GM19468 (cell line): Measurements from ENCODE around the gene CLPTM1L.

Experiments used
- ATAC-seq: cut with Tn5 transposase; IDR thresholded peaks from one replicate; pipeline ENCODE4 v1.9.1; 2021; ENCODE audit warnings: mild to moderate bottlenecking, moderate library complexity, moderate number of reproducible peaks; ENCODE audit not compliant: unreplicated experiment; ENCODE audit errors: extremely low read depth

CLPTM1L gene

DNA sequence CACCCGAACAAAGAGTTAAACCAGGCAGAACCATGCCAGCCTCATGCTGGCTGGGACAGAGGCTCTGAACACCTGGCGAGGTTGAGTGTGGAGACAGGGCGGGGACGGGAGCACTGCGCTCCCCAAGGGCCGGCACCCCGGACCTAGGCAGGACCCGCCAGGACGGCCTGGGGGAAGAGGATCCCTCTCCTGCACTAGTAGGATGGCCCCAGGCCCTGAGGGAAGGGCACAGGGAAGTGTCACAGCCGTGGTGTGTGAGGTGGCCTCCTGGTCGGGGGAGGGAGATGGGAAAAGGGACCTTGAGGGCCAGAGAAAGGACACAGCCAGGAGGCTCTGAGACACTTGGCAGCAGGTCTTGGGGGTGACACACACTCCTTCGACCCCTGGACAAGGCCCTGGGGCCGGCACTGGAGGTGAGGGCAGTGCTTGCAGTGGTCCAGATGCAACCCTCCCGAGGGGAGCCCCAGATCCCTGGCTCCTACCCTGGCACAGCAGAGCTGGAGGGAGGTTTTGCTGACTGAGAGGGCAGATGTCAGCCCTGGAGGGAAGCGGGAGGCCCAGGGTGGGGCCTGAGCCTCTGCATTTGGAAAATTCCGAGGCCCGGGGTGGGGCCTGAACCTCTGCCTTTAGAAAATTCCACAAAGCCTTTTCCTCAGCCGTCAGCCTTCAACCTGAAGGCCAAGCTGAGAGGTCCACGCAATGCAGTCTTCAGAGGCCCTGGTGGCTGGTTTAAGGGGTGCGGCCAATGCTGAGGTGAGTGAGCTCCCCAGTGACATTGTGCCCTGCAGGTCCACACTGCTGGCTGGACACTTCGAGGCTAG is 25.3 kb downstream of the CLPTM1L start:
- no peak for ATAC-seq

DNA sequence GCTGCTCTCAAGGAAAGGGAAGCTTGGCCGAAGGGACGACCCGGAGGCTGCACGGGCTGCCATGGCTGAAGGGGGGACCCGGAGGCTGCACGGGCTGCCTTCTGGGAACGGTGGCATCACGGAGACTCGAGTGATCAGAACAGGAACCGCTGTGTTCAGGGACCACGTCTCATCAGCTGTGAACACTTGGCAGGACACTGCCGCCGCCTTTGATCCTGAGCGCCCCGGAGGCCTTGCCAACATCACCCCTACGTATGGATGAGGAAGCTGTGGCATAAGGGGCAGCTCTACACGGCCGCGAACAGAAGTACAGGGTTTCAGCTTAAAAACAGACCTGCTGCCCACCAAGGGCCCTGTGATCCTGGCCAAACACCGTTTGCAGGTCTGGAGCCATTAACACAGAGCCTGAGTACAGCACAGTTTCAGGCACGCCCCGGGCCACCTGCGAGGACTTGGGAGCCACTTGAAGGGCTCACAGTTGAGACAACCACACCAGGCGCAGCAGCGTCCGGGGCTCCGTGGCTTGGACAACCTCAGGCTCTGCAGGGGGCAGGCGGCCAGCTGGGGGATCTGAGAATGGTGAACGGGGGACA is 26.1 kb downstream of the CLPTM1L start:
- no peak for ATAC-seq

DNA sequence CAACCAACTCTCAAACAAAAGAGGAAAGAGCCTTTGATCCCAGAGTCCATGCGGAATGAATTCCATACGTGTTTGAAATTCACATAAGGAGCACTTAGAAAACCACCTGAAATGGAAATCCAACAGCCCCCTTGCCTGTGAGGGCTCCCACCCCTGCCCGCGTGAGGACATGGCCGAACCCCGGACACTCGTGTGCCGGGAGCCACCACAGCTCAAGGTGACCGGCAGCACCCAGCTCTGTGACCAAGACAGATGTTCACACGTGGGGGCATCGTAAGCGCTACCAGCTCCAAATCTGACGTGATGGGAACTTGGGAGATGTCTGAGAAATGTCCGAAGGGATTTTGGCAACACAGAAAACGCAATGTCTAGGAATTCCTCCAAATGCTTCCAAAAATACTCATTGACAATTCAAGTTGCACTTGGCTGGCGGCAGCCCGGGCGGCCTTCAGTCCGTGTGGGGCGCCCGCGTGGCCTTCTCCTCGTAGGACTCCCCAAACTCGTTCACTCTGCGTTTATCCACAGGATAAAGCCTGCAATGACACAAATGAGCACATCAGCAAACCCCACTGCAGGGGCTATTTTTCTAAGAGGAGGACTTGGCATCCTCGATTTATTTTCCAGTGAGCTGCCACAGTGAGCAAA is 26.9 kb downstream of the CLPTM1L start:
- no peak for ATAC-seq

DNA sequence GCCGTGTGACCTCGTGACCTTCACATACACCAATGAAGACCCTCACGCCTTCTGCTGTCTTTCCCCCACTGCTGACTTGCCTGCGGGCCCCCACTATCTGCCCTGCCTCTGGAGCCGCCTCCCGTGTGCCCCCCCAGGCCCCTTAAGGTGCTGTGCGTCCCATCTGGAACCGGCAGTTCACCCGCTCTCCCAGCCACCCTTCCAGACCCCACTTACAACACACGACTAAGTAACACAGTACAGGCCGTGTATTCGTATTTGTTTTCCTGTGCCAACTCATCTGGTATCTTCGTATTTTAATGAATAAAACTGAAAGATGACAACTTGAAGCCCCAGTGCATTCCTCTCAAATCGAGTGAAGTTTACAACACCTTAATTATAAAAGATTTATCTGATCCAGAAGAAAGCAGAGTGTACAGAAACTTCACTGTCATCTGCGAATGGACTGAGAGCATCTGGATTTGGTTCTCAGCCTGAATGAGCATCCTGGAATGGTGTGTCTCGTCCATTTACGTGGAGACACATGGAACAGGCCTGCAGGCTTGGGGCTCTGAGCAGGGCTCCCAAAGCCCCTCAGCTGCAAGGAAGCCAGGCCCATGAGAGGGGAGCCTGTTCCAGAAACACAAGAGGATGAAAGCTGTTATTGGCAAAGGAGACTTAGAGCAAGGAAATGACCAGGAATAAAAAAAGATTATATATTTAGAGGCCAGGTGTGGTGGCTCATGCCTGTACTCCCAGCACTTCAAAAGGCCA is 28.1 kb downstream of the CLPTM1L start:
- ATAC-seq = no peak

DNA sequence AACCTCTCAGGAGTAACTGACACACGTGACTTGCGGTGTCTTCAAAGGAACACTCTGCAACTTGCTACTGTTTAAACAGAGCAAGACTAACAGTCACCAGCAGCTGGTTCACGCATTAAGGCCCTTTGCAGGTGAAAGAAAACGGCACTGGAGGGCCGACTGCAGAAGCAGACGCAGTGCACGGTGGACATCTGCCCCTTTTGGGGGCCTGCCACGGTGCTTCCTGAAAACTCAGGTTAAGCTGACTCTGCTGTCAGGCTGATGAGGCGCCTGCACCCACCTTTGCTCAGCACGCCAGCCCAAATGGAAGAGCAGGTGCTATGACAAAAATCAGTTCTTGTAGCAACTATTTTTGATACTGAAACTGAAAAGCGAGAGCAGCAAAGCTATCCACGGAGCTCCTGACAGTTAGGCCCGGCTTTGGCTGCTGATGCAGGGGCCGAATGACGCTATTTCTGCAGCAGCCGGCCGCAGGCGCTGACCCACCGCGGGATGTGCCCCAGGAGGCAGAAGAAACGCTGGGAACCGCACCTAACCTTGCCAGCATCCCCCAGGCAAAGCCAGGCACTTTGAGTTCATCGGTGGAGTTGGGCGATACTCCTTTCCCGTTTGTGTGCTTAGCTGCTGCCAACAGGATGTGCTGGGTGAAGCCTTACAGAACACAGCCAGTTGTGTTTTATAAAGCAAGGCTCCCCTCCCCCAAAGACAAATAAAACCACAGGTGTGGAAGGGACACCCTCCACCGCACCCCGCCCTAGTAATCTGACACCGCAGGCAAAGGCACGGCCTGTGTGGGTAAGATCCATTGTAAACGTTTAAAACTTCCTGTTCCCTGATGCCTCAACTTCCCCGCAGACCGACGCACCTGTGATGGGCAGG is 29.0 kb downstream of the CLPTM1L start:
- ATAC-seq = no peak

DNA sequence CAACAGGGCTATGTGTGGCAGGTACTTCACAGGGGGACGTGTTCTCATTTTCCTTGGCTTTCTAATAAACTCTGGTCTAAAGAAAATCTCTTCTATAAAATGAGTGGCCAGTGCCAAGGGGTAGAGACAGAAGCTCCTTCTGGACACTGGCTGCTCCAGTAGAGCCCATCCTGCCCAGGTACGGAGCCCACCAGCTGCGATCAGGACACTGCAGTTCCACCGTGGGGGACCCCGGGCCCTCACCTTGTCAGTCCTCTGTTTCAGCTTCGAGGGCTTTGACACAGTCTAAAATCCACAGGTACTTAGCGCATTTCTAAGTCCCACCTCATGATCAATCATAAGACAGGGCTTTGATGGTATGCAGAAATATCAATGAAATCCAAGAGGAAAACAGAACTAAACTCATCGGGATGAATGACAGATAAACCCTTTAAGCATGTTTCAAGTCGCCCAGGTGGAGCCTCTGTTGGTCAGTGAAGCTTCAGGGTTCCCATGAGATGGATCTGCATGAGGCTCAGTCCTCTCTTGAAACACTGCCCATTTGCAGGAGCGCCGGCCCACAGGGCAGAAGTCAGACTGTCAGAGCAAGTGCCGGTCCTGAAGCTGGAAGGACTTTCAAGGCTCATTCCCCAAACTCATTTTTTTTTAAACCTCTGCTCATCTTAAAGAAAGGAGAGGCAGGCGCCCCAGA is 29.7 kb downstream of the CLPTM1L start:
- no peak for ATAC-seq

DNA sequence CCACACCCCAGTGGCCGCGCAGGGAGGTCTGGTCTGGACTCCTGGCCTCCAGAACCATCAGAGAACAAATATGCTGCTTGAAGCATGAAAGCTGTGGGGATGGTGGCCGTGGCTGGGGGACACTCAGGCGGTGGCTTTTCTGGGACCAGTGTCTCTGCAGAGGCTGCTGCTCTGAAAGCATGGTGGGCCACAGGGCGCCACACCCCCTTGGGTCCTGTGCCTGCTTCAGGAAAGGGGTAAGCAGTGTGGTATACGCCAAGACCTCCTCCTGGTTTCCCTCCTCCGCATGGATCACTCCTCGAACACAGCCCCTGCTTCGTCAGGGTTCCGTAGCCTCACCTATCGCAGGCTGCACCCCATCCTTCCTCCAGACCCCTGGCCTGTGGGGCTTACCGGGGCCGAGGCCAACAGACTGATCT is 30.3 kb downstream of the CLPTM1L start:
- ATAC-seq = no peak

DNA sequence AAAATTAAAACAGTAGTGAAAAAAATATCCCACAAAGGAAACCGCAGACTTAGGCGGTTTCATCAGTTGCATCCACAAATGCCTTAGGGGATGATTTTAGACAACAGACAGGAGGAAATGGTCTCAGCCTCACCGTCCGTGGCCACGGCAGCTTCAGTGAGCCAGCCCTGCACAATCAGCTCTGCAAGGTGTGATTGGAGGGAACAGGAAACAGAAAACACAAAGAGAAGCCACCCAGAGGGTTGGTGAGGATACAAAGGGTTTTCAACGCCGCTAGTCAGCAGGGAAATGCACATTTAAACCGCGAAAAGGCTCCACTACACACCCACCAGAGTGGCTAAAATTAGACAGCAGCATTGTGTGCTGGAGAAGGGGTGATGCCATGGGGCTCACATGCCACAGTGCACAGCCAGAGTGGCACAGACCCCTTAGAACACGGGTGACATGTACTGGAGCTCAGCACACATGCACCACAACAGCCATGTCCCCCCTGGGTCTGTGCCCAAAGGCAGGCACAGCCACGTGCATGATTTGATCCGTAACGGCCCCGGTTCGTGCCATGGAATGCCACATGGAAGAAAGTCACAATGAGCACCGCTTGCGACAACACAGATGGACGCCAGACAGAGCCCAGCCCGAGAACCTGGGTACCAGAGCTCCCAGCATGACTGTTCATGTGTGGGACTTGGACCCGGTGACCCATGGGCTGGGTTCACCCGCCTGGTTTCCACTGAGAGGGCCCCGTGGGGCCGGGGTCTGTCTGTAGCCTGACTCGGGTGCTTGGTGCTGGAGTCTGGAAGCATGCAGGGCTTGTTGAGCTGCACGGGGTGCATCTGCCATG is 31.7 kb downstream of the CLPTM1L start:
- ATAC-seq = peak; percentile 82

DNA sequence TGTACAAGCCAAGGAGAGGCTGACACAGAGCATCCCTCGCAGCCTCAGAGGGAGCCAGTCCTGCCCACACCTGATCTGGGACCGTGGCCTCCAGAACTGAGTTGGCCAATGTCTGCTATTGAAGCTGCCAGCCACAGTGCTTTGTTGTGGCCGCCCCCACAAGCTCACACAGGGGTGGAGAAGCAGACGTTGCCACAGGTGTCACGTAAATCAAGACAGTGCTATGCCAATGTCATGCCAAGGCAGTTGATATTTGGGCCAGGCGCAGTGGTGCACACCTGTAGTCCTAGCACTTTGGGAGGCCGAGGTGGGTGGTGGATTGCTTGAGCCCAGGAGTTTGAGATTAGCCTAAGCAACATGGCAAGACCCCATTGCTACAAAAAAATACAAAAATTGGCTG is 32.7 kb downstream of the CLPTM1L start:
- no peak for ATAC-seq

DNA sequence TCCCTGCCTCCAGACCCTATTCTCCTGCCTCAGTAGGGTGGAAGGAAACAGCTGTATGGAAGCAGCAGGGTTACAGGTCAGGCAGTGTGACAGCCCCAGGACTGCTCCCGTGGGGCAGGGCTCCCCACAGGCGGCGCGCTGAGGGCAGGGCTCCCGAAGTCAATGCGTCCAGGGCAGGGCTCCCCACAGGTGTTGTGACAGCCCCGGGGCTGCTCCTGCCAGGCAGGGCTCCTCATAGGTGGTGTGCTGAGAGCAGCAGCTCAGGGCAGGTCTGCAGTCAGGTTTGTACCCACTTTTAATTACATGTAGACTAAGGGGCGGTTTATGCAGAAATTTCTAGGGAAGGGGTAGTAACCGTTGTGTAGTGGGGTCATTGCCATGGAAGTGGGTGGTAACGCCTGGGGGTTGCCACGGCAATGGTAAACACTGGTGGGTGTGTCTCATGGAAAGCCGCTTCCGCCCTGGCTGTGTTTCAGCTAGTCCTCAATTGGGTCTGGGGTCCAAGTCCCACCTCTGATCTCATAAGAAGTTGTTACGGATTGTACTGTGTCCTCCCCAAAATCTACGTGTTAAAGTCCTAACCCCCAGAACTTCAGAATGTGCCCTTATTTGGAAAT is 33.4 kb downstream of the CLPTM1L start:
- ATAC-seq = no peak

DNA sequence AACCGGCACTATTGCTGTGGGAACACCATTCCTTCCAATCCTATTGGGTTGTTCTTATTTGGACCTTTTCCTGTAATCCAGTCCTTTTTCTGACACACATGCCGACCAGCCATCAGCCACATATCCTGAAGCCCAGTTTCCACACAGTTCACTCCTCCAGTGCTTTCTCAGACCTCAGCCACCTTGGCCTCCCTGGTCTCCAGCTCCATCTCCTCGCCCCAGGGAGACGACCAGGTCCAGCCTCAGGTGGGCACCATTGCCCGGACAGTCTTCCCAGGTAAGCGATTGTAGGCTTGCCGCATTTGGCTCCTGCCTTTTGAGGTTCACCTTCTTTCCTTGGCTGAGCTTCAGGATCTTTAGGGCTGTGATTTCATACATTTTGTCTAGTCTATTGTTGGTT is 34.8 kb downstream of the CLPTM1L start:
- no peak for ATAC-seq

DNA sequence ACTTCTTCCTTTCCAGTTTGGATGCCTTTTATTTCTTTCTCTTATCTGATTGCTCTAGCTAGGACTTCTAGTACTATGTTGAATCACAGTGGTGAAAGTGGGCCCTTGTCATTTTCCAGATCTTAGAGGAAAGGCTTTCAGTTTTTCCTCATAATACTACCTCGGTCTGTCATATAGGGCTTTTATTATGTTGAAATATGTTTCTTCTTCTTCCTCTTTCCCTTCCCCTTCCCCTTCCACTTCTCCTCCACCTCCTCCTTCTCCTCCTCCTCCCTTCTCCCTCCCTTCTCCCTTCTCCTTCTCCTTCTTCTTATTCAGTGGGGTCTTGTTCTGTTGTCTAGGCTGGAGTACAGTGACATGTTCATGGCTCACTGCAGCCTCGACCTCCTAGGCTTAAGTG is 40.9 kb downstream of the CLPTM1L start:
- no peak for ATAC-seq

DNA sequence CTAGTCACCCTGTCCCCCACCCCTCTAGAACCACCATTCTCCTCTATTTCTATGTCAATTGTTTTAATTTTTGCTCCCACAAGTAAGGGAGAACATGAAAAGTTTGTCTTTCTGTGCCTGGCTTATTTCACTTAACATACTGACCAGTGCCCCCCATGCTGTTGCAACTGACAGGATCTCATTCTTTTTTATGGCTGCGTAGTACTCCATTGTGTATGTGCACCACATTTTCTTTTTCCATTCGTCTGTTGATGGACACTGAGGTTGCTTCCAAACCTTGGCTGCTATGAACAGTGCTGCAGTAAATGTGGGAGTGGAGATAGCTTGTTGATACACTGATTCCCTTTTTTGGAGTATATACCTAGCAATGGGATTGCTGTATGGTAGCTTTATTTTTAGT is 42.6 kb downstream of the CLPTM1L start:
- no peak for ATAC-seq

DNA sequence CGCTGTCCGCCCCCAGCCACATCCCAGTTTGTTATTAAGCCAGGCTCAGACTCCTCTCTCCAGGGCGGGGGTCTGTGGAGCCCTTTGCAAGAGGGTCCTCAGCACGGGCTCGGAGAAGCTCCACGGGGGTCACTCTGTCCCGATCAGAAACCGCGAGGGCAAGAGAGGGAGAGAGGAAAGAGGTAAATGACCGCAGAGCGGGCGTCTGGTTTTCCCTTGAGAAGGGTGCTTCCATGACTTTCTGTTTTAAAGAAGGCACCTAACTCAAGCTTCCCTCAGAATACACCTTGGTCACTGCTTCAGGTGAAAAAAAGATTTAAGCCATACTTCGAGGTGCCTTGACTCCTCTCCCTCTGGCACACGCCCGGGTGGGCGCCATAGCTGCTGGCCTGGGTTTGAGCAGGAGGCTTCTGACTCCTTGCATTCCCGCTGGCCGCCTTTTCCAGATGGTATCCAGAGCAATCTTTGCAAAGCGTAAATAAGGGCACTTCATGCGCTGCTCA is 44.3 kb downstream of the CLPTM1L start:
- no peak for ATAC-seq

DNA sequence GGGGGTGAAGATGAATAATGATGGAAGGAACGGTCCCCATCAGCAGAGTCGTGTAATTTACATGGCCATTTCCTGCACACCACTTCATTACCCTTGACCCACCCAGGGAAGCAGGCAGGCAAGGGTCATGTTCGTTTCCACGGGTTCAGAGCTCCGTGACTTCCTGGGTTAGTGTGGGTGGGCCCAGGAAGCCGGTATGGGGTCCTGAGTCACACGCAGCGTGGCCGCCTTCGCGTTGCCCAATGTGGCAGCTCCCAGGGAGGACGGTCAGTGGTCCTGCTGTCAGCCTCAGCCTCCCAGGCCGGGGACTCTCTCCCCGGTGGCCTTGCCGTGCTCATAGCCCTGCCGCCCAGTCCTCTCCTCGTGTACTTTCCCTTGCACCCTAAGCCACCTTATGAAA is 44.9 kb downstream of the CLPTM1L start:
- no peak for ATAC-seq

DNA sequence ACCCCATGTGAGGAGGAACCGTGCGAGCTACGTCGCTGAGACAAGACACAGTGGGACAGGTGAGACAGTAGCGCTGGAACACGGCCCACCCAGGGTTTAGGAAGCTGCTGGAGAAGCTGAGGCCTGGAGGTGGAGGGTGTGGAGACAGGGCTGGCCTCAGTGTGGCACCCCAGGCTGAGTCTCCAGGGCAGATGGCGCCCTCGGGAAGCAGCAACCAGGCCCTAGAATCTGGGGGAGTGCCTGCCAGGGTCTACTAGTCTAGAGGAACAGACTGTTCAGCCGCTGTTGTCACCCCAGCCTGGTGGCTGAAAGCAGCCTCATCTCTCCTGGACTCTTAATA is 45.4 kb downstream of the CLPTM1L start:
- ATAC-seq = no peak

DNA sequence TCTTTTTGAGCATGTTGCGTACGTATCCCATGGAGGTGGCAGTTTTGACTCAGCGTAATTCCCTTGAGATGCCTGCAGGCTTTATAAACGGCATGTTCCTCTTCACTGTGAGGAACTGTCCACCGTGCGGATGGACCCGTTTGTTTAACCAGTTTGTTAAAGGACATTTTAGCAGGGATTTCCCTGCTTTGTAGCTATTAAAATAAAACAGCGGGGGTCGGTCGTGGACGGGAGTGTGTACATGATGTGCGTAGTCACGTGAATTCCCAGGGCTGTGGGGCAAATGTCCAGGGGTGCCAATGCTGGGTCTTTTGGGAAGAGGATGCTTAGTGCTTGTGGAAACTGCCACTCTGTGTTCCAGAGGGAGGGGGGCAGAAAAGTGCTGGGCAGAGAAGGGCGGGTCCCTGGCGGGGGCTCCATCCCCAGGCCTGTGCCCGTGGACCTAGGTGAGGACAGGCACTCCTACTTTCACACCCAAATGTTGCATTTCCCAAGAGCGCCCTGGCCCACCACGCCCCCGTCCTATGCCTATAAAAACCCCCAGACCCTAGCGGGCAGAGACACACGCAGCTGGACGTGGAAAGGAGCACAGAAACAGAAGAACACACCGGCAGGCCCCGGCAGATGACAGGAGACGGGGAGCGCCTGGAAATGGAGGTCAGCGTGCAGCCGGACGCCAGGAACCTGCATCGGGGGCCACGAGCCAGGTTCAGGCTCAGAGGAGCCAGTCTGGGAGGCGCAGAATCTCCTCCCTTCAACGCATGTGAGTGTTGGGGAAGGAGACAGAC is 46.0 kb downstream of the CLPTM1L start:
- ATAC-seq = no peak
